Stimulated activated CD8-positive, alpha-beta memory T cell treated with anti-CD3 and anti-CD28 coated beads, Interleukin-12 subunit alpha, Interleukin-12 subunit beta, amount 100 ng/mL, for 4 hours (primary cell): Measurements from ENCODE around the gene BUD13.
"Not testable (repeated sequence)": the region's sequence is repeated elsewhere in the genome, so short reads cannot be mapped to it uniquely, and the experiment has no call there.

Experiments
- DNase-seq: peaks from one replicate; pipeline ENCODE4 v3.0.0-alpha.2; 2020; ENCODE audit warnings: low read depth

The BUD13 gene

GRCh38 chr11:116756044-116756443 is 16.7 kb downstream of the BUD13 start:
- not testable (repeated sequence) for DNase-seq

GRCh38 chr11:116750070-116750718 is 22.6 kb downstream of the BUD13 start:
- no peak for DNase-seq

DNA sequence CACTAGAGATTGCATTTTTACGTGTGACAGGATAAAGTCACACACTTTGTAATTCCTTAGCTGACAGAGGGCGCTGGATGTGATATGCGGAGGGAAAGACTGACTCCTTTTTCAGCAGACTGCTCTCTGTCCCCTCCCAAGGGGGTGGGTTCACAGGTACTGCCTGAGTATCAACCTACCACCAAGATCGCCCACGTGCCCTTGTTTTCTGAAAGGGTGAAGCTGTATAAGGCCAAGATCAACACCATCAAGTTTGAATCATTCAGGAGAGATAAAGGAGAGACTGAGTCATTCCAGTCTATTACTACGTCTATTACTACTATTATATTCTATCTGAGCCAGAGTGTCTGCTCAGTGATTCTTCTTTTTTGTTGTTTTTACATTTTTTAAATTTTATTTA is 30.7 kb downstream of the BUD13 start:
- DNase-seq: no peak

DNA sequence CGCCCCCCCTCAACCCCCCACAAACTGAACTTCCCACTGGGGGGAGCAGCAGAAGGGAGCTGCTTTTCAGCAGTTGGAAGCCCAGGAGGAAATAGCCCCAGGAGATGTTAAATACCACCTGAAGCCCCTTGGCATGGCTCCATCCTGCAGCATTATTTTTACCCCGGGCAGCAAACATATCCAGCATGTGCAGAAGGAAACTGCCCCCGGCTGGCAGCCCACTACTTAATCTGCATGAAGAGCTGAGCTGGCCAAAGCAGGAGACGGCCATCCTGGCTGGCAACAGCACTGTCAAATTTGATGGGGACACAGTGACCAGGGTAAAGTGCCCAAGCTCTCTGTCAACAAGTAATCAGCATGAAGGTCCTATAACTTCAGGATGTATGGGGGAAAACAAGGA is 32.0 kb downstream of the BUD13 start:
- DNase-seq: no peak

DNA sequence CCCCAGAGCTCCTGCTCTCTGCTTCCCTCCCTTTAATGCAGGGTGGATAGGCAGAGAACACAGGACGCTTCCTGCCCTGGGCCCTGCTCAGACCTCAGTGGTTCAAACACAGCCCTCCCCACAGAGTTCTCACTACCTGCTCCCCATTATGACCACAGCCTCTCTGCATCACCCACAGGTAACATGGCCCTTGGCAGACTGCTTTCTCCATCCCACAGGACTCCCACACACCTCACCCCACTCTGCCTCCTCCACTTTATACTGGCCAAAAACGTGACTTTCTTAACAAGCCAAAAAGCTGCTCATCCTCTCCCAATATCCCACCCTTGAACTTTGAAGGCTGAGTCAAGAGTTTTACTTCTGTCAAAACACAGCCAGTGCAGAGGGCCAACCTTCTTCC is 33.8 kb downstream of the BUD13 start:
- DNase-seq: no peak

- DNase-seq: no peak
Observed at GRCh38 chr11:116736763-116737162, 36.0 kb downstream of the BUD13 start.

DNA sequence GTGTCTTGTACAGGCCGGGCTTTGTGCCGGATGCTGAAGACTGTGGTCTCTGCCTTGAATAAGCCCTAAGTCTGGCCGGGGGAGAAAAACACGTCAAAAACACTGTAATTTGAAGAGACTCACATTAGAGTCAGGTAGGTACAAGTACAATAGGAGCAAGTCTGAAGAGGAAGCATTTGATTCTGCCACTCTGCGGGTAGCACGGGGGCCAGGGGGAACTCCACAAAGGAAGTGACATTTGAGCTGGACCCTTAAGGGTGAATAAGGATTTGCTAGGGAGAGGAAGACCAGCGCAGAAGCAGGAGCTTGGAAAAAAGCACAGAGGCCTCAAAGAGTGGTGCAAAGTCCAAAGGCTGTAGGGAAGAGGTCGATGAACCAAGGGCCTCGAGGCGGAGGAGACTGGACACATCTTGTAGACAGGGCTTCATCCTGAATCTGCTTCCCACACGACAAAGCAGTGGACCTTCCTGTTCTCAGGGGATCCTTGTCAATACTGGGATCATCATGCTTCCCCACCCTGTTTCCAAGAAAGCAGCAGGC is 38.7 kb downstream of the BUD13 start:
- no peak for DNase-seq

DNA sequence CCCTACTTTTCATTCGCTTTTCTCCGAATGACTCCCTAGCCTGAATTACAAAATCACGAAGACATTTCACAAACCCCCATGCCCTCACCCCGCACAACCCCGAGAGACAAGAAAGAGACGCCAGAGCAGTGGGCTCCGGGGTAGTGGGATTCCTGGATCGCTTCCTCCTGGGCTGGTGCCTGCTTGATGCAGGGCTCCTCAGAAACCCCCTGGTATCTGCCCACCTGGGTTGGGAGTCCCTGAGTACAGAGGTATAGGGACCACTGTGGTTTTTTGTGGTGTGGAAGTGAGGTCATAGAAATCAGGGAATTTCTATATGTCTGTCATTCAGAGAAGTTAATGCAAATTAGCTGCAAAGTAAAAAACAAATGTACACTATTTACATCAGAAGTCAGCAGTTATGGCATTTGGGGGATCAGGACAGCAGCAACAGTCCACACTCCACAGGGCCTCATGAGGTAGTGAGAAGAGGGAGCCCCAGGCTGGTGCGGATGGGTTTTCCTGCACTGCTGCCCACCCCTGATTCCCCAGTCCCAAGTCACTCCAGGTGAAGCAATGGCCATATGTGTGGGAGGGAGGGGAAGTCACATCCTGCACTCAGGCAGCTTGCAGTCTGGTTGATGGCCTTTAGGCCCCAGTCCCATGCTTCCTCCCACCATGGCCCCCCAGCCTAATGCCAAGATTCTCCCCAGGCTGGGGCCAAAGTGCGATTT is 39.6 kb downstream of the BUD13 start:
- DNase-seq: no peak

DNA sequence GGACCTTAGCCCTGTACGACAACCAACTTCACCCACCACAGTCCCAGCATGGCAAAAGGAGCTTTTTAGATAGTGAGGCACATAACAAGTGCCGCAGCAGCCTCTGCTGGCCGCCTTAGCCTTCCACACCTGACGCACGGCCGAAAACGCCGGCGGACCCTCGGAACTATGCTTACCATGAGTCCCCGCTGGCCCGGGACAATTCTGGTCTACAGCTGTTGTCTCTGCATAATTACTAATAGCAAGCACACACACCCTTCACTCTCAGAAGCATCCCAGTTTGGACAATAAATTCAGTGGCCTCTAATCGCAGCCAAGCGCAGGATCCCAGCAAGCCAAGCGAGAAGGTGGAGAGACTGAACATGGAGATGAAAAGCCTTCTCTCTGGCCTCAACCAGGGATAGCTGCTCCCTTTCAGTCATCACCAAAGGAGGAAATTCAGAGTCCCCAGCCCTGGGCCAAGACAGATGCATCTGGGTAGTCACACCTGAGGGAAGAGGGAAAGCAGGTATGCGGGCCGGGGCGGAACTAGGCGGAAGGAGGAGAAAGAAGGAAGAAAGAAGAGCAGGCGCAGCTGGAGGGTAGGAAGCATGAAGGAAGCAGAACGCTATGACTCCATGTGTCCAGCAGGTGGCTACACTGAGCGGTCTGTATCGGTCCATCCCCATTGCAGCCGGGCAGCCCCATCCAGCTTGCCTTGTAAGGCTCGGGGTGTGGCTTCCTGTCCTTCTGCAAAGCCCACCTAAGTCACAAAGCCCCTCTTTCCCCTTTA is 40.3 kb downstream of the BUD13 start:
- DNase-seq: peak; percentile 12

DNA sequence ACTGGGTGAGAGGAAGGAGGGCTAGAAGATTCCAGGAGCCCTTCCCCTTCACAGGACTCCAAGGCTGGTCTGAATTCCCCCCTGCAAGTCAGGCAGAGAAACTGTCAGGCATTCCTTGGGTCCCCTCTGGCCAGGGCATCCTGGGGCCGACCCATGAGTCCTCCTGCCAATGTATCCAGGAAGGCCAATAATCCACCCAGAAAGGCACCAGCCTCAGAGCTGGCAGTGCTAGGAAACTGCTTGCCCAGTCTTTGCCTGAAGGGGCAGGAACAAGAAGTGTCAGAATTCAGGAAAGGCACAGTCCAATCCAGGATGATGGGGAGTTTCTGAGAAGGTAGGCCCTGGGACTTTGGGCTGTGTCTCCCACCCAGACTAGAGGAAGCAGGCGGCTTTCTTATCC is 41.0 kb downstream of the BUD13 start:
- no peak for DNase-seq

DNA sequence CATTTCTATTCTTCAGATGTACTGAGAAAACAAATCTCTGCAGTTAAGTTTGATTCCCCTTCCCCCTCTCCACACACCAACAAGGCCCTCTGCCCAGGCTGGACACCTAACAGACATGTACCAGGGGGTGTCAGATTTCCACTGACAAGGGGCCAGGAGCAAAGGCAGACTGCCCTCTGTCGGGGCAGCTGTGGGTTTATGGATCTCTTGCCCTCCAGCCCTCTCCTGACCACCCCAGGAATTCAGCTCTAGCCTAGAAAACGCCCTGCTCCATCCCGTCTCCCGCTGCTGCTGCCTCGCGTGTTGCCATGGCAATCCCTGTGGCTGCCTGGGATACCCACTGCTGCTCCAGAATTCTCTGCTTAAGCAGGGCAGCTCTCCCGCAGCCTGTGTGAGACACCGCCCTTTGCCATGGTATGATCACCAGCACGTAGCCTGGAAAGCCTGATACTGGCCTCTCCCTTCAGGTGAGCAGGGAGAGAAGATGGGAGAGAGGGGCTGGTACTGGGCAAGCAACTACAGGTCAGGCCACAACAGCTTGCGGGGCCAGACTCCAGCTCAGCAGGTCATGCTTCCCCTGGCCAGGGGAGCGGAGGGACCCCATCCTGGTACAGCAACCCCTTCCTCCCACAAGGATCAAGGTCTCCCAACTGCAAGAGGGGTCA is 41.6 kb downstream of the BUD13 start:
- DNase-seq: no peak

GRCh38 chr11:116730601-116731000 is 42.2 kb downstream of the BUD13 start:
- no peak for DNase-seq

DNA sequence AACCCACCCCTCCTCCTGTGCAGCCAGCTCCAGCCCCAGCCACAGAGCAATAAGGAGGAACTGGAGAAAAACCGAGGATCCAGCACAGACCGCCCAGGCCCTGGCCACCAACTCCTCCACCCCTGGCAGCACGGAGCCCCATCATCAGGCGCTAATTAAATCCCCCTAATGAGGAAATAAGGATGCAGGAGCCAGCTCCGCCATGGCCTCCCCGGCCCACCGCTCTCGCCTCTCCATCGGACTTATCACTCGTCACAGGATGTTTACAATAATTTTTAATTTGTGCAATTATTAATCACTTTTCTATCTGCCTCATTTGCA is 42.6 kb downstream of the BUD13 start:
- no peak for DNase-seq

GRCh38 chr11:116729501-116730240 is 43.1 kb downstream of the BUD13 start:
- no peak for DNase-seq

DNA sequence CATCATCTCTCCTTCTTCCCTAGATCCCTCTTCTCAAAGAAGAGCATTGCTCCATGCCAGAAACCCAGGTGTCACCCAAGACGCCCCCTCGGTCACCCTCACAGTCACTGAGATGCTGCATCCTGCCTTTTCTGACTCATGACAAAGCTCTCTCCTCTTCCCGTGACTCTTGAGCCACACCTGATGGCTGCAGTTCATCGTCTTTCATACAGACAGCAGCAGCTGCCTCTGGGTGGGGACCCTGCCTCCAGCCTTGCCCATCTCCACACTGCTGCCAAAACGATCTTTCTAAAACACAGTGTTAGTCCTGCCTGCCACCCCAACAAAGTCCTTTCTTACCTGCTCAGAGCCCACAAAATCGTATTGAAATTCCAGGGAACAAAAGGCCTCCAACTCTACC is 44.8 kb downstream of the BUD13 start:
- DNase-seq: no peak

GRCh38 chr11:116725434-116726221 is 47.2 kb downstream of the BUD13 start:
- no peak for DNase-seq

DNA sequence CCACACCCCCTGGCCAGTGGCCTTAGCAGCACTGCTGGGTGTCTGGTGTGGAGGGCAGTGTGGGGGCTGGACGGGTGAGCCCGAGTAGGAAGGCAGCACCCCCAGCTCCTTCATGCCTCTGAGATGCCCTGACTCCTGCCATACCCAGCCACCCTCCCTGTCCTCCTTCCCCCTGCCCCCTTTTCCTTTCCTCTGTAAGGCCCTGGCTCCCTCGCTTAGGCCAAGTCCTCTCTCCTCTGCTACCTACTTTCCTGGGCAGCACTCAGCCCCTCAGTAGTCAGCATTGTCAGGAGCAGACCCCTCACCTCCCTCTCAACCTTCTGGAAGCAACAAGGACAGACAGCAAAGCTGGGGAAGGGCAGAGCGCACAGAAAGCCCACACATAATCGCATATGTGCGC is 48.0 kb downstream of the BUD13 start:
- no peak for DNase-seq

DNA sequence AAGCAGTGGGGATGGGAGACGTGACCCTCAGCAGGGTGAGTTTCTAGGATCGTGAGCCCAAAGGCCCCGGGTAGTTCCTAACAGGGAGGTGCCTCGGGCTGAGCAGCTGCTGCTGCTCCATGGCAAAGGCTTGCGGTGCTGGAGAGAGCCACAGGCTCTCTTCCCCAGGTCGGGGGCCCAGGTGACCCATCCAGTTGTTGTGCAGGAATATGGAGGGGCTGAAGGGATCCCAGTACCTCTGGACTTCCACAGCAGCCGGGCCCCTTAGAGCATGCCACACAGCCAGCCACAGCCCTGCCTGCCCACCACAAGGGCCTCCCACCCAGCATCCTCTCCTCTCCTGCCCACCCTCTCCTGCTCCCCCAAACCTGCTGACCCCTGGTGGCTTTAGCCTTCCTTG is 49.3 kb downstream of the BUD13 start:
- DNase-seq: no peak

DNA sequence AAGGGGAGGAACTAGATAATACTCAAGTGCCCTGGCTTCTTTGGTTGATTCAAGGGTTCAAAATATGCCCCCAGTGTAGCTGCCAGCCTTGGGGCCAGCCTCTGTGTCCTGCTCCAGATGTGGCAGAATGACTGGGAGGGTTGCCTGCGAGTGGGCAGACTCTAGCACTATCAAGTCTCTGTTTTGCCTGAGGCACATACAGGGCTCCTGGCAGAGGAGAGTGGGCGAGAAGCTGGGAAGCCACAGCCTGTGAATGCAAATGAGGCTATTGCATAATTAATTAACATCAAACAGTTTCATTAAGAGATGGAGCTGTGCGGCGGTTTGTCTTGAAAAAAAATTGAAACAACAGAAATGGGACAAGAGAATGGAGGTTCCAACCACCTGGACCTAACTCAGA is 50.8 kb downstream of the BUD13 start:
- DNase-seq: no peak

DNA sequence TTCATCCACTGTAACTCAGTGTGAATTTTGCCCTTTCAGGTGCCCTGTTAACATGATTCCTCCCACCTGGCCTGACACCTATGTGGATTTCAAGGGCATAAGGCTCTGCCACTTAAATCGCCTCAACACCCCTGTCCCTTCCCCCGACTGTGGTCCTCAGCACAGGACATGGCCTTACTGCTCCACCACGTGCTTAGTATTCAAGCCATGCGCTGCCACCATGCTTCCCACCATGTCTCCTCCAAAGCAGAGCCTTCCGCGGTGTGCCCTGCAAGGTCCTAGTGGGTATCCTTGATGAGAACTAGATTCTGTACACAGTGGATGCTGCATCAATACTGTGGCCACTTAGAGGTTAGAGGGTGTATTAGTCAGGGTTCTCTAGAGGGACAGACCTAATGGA is 51.9 kb downstream of the BUD13 start:
- DNase-seq: no peak

DNA sequence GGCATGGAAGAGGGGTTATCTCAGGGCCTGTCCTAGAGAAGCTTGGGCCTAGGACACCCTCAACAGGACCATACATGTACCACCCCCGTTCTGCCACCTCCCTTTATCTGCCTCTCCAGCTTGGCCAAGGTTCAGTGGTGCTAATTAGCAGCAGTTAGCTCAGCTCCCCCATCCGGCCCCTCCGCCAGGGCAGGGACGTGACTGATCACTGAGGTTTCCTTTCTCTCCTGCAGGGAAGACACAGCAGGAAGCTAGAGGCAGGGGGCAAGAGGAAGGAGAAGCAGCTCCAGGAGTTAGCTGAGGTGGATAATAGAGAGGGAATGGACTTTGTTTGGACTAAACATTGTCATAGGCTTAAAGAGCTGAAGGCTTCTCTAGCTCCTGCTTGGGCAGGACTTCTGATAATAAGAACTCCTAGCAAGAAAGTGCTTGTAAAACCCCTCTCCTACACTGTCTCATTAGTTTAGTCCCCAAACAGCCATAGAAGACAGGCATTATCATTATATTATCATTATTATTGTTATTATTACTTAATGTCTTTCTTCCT is 53.8 kb downstream of the BUD13 start:
- no peak for DNase-seq
